ENCODE data around the gene FBXO42. TPM values are rescaled to one million over a fixed set of nuclear protein-coding genes. Genes with fewer than 3 reads are reported as not detected.
A peak's percentile ranks its signal among the peaks of the same experiment; 100 is the strongest.

Gene FBXO42
- total and polyA plus RNA-seq, 3 donors from 2014 or later, result 25.0 to 45.6 (median 42.0) TPM

GRCh38 chr1:16230744-16231143, 121.5 kb downstream of the FBXO42 start:
- no peaks in the 10 kb centered on the region for H3K27me3 ChIP-seq
- no peak for DNase-seq
- 83 to 92% methylated on average over 12 to 13 of the region's 13 CpGs for WGBS, 2 donors
- H3K4me1 ChIP-seq, result peaks cover 8% of the 10 kb centered on the region
- no peaks in the 10 kb centered on the region for H3K9me3 ChIP-seq
- no peaks in the 10 kb centered on the region for H3K36me3 ChIP-seq (ENCODE audit: low read depth, missing control alignments)
- H3K27ac ChIP-seq, result no peak overlapping the region
- H3K4me3 ChIP-seq, result no peak overlapping the region
- intact Hi-C loops (cut with DNase I; ENCODE audit: low total_unique reads), result no loop called here
- no peak for TF ChIP-seq POLR2A (IDR thresholded peaks at IDR 0.05)
- no peak for TF ChIP-seq CTCF (IDR thresholded peaks at IDR 0.05)

DNA sequence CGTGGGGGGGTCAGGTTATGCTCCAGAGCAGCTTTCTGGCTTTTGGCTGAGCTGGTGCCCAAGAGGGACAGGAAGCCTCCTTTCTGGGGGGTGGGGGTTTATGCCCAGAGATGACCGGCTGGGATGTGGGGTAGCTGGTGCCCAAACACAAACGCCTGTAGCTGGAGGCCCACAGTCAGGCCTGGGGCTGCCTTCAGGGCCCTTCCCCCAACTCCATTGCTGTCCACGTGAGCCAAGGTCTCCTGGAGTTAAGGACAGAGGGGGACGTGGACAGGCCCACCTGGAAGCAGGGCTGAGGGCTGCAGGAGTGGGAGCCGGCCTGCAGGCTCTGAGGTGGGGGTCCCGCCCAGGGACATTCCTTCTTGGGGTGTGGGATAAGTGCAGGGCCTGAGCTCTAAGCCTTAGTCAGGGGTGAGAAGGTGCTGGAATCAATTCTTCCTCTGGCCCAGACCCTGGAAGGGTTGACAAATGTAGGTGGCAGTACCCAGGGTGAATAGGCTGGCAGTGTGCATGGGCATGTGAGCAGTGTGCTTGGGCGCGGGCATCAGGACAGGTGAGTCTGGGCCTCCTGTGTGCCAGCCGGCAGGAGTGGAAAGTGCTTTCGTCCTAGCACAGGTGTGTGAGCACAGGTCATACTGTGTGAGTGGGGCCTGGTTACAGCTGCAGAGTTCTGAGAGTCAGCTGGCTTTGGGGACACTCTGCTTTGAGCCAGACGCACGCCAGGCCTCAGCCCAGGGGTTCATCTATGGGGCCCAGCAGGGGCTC, 122.1 kb downstream of the FBXO42 start:
- Histone ChIP-seq H3K4me1 (peaks cover 8% of the 10 kb centered on the region), H3K9me3 (no peaks in the 10 kb centered on the region), H3K36me3 (ENCODE audit: low read depth, missing control alignments) (no peaks in the 10 kb centered on the region), H3K27ac (no peak overlapping the region), H3K4me3 (no peak overlapping the region), H3K27me3 (no peaks in the 10 kb centered on the region)
- no peak for DNase-seq
- TF ChIP-seq CTCF (IDR thresholded peaks at IDR 0.05), result no peak
- TF ChIP-seq POLR2A (IDR thresholded peaks at IDR 0.05), result no peak
- 82 to 93% methylated on average over 6 to 13 of the region's 13 CpGs for WGBS, 2 donors
- intact Hi-C loops (cut with DNase I; ENCODE audit: low total_unique reads), result no loop called here

GRCh38 chr1:16226490-16227179, 125.6 kb downstream of the FBXO42 start:
- no peaks in the 10 kb centered on the region for H3K9me3 ChIP-seq
- no peaks in the 10 kb centered on the region for H3K27me3 ChIP-seq
- intact Hi-C loops (cut with DNase I; ENCODE audit: low total_unique reads), result no loop called here
- TF ChIP-seq POLR2A (IDR thresholded peaks at IDR 0.05) (no peak), CTCF (IDR thresholded peaks at IDR 0.05) (no peak)
- 18 to 30% methylated on average over 14 to 17 of the region's 46 CpGs for WGBS, 2 donors
- H3K4me1 ChIP-seq, result peaks cover 8% of the 10 kb centered on the region
- H3K36me3 ChIP-seq (ENCODE audit: low read depth, missing control alignments), result no peaks in the 10 kb centered on the region
- DNase-seq, result peak; percentile 73
- peak overlapping the region; percentile 29 to 56 for H3K4me3 ChIP-seq
- no peak overlapping the region for H3K27ac ChIP-seq

- TF ChIP-seq POLR2A (IDR thresholded peaks at IDR 0.05) (no peak), CTCF (IDR thresholded peaks at IDR 0.05) (no peak)
- no peak overlapping the region for H3K4me3 ChIP-seq
- no peak overlapping the region for H3K27ac ChIP-seq
- DNase-seq, result no peak
- WGBS, 2 donors, result 68 to 86% methylated on average over 5 to 7 of the region's 7 CpGs
- H3K4me1 ChIP-seq, result peaks cover 8% of the 10 kb centered on the region
- H3K36me3 ChIP-seq (ENCODE audit: low read depth, missing control alignments), result no peaks in the 10 kb centered on the region
- no peaks in the 10 kb centered on the region for H3K27me3 ChIP-seq
- H3K9me3 ChIP-seq, result no peaks in the 10 kb centered on the region
- intact Hi-C loops (cut with DNase I; ENCODE audit: low total_unique reads), result no loop called here
Measured at GRCh38 chr1:16226129-16226489, 126.2 kb downstream of the FBXO42 start.
